GM21825 (cell line): ENCODE measurements around the gene HEG1.

ENCODE experiments used
- ATAC-seq: cut with Tn5 transposase; IDR thresholded peaks from one replicate; pipeline ENCODE4 v1.9.1; 2021; ENCODE audit warnings: mild to moderate bottlenecking, moderate library complexity; ENCODE audit not compliant: unreplicated experiment

HEG1 gene

GRCh38 chr3:125017406-125017805 lies 38.4 kb downstream of the HEG1 start:
- ATAC-seq = no peak

GRCh38 chr3:125014570-125015179 lies 41.1 kb downstream of the HEG1 start:
- ATAC-seq = no peak

- ATAC-seq = no peak
Observed at GRCh38 chr3:125013095-125013494, 42.7 kb downstream of the HEG1 start.

- ATAC-seq = no peak
Observed at GRCh38 chr3:125011941-125012340, 43.9 kb downstream of the HEG1 start.

- ATAC-seq = no peak
Observed at GRCh38 chr3:125010393-125010792, 45.4 kb downstream of the HEG1 start.

- ATAC-seq = no peak
Observed at GRCh38 chr3:125008766-125009165, 47.0 kb downstream of the HEG1 start.

GRCh38 chr3:125006291-125006731 lies 49.5 kb downstream of the HEG1 start:
- ATAC-seq = no peak

- no peak for ATAC-seq
Observed at GRCh38 chr3:125005676-125006075, 50.1 kb downstream of the HEG1 start.

GRCh38 chr3:125005222-125005621 lies 50.6 kb downstream of the HEG1 start:
- ATAC-seq = no peak

- ATAC-seq = no peak
Observed at GRCh38 chr3:125003859-125004595, 51.8 kb downstream of the HEG1 start.

- no peak for ATAC-seq
Observed at GRCh38 chr3:125003369-125003853, 52.4 kb downstream of the HEG1 start.

- no peak for ATAC-seq
Observed at GRCh38 chr3:125002414-125003368, 53.1 kb downstream of the HEG1 start.

- no peak for ATAC-seq
Observed at GRCh38 chr3:125001557-125002413, 54.0 kb downstream of the HEG1 start.

GRCh38 chr3:125000661-125001060 lies 55.1 kb downstream of the HEG1 start:
- ATAC-seq = no peak

- no peak for ATAC-seq
Observed at GRCh38 chr3:124999897-125000435, 55.8 kb downstream of the HEG1 start.

- no peak for ATAC-seq
Observed at GRCh38 chr3:124999317-124999716, 56.5 kb downstream of the HEG1 start.

GRCh38 chr3:124998247-124998630 lies 57.6 kb downstream of the HEG1 start:
- no peak for ATAC-seq

- no peak for ATAC-seq
Observed at GRCh38 chr3:124997303-124998246, 58.2 kb downstream of the HEG1 start.

GRCh38 chr3:124995460-124995994 lies 60.3 kb downstream of the HEG1 start:
- no peak for ATAC-seq
